ENCODE measurements around the gene CDR2L.

DNA sequence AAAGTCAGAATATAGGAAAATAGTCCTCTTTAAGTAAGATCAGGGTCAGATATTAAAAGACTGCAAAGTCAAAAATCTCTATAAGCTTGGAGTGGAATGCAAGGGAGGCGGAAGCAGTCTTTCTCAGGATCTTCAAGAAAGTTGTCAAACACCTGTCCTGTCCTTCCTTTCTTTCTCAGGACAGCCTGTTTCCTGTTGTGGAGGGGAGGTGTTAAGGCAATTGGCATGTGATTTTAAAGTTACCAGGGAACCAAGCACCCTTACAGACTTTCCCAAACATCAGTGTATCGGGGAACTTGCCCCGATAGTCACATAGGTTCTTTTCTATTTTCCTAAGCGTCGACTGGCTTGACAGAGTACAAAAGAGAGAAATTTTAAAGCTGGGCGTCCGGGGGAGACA, 57.3 kb downstream of the CDR2L start:
- TF ChIP-seq, protein P1, sequence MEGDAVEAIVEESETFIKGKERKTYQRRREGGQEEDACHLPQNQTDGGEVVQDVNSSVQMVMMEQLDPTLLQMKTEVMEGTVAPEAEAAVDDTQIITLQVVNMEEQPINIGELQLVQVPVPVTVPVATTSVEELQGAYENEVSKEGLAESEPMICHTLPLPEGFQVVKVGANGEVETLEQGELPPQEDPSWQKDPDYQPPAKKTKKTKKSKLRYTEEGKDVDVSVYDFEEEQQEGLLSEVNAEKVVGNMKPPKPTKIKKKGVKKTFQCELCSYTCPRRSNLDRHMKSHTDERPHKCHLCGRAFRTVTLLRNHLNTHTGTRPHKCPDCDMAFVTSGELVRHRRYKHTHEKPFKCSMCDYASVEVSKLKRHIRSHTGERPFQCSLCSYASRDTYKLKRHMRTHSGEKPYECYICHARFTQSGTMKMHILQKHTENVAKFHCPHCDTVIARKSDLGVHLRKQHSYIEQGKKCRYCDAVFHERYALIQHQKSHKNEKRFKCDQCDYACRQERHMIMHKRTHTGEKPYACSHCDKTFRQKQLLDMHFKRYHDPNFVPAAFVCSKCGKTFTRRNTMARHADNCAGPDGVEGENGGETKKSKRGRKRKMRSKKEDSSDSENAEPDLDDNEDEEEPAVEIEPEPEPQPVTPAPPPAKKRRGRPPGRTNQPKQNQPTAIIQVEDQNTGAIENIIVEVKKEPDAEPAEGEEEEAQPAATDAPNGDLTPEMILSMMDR (conservative IDR thresholded peaks at IDR 0.05 in 1 of 2, IDR thresholded peaks at IDR 0.05 in 1 of 2; ENCODE audit: extremely low read depth in 1 of 2, insufficient read depth in 1 of 2, low read depth in 1 of 2, low read length in 2 of 2): no peak
- TF ChIP-seq EZH2 (IDR thresholded peaks at IDR 0.05; ENCODE audit: borderline replicate concordance, low read length): no peak
